ENCODE data around the gene ASB7.

- no peak for TF ChIP-seq CTCF (conservative IDR thresholded peaks at IDR 0.05)
- TF ChIP-seq EZH2 (IDR thresholded peaks at IDR 0.05; ENCODE audit: low read depth): no peak
Observed at GRCh38 chr15:100687582-100688141, 85.3 kb downstream of the ASB7 start.

All from PC-9 (cell line).